Fibroblast of pulmonary artery (primary cell): ENCODE data around the gene IRF4.

Experiments used
- DNase-seq: peaks from one replicate; pipeline ENCODE4 v3.0.0-alpha.2; 2010; ENCODE audit warnings: low read depth
- H3K4me3 ChIP-seq: replicated peaks from 2 replicates; pipeline ENCODE4 v1.5.1; 2011; ENCODE audit warnings: low read depth, mild to moderate bottlenecking, control low read depth, low read length, moderate library complexity
- CTCF ChIP-seq: IDR thresholded peaks from 2 replicates; pipeline ENCODE4 v1.5.1; 2011; ENCODE audit warnings: mild to moderate bottlenecking, control low read depth, low read length, inconsistent platforms; ENCODE audit errors: missing control alignments

IRF4 gene

GRCh38 chr6:397056-397455 lies 5.5 kb downstream of the IRF4 start:
- no peak for DNase-seq
- H3K4me3 ChIP-seq = no peak overlapping the region
- no peak for TF ChIP-seq CTCF

GRCh38 chr6:397604-398003 lies 6.1 kb downstream of the IRF4 start:
- DNase-seq = no peak
- H3K4me3 ChIP-seq = no peak overlapping the region
- TF ChIP-seq CTCF = no peak

- no peak overlapping the region for H3K4me3 ChIP-seq
- no peak for TF ChIP-seq CTCF
- DNase-seq = no peak
Measured at GRCh38 chr6:398065-398464, 6.5 kb downstream of the IRF4 start.

GRCh38 chr6:398558-399078 lies 7.1 kb downstream of the IRF4 start:
- no peak overlapping the region for H3K4me3 ChIP-seq
- TF ChIP-seq CTCF = no peak
- DNase-seq = no peak

- no peak overlapping the region for H3K4me3 ChIP-seq
- no peak for TF ChIP-seq CTCF
- DNase-seq = no peak
Measured at GRCh38 chr6:399785-400534, 8.4 kb downstream of the IRF4 start.

- TF ChIP-seq CTCF = no peak
- no peak overlapping the region for H3K4me3 ChIP-seq
- no peak for DNase-seq
Measured at GRCh38 chr6:400815-401214, 9.3 kb downstream of the IRF4 start.

- H3K4me3 ChIP-seq = no peak overlapping the region
- TF ChIP-seq CTCF = no peak
- DNase-seq = no peak
Measured at GRCh38 chr6:401239-401993, 9.9 kb downstream of the IRF4 start.
